ENCODE measurements around the gene ARID1B.
A peak's percentile ranks its signal among the peaks of the same experiment; 100 is the strongest.

ARID1B gene

DNA sequence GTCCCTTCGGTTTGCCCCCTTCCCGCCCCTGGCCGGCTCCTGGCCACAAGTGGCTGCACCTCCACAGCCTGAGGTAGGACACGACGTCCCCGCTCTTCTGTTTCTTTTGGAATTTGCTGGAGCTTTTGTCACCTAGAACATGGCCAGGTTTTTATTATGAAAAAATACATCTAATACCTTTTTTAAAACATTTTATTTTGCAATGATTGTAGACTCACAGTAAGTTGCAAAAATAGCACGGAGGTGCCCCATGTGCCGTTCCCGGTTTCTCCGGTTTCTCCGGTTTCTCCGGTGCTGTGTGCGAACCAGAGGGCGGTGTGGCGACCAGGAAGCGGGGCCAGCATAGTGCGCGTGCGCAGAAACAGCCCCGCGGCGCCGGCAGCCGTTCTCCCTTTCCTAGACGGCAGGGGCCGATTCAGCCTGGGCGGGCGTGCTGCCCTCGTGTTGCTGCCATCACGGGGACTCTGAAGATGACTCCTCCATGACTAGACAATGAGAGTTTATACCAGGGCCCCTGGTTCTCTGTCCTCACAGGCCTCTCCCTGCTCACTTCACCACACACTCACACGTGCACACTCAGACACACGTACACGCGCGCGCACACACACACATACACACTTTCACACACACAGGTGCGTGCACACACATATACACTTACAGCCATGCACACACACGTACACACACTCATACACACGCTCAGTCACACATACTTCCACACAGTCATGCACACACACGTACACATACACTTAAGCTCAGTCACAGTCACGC is 444.1 kb downstream of the ARID1B start:
- DNase-seq: peak; percentile 87

DNA sequence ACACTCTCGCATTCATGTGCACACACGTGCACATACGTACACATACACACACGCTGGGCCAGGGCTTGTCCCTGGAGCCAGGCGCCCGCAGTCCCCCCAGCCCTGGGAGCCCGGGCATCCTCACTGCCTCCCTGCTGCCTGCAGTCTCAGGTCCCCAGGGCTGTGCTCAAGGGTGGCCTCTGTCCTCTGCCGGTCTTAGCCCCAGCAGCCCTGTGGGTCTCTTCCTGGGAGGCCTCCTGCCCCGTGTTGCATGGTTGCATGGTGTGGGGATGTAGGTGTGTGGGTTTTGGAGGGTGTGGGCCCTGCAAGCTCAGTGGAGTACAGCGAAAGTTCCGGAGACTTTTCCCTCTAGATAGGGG is 444.6 kb downstream of the ARID1B start:
- DNase-seq: no peak

DNA sequence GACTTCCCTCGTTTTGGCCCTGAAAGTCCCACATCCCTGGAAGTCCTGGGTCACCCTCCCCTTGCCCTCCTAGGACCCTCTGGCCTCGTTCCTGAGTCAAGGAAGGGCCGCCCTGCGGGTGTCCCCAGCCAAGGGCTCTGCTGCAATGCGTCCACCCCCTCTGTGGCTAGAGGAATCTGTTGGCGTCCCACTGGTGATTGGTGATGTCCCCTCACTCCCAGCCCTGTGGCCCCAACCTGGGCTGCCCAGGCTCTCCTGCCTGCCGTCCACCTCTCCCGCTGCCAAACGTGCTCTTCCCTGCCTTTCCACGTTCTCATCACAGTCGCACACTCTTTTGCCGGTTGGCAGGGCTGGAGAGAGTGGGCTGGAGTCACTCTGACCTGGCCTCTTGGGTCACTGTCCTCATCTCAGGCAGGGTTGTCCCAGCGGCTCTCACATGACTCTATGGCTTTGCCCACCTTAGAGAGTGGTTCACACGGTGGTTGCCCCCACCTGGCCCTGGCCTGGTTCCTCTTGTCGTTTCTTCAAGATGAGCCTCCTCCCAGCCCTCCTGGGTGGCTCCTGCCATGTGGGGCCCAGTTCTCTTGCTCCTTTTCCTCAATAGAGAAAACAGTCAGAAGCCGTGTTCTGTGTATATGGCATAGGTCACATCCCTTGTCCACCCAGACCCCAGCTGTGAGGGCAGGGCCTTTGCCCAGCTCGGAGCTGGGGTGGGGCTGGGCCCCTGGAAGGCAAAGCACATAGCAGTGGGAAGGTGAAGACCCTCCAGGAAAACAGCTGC is 445.2 kb downstream of the ARID1B start:
- DNase-seq: no peak

DNA sequence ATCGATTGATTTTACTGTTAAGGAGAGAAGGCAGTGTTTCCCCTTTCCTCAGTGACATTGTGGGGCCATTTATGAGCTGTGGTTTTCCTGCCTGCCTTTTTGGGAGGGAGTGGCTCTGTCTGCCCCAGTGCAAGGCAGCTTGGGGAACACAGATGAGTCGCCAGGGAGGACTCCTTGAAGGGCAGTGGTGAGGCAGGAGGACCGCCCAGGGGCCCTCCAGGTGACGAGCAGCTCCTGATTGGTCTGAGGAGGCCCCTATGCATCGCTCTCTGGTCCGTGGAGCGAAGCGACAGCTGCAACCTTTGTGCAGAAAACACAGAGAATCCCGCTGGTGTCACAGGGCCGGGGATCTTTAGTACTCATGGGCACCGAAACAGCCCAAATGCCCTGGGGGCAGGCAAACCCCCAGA is 445.8 kb downstream of the ARID1B start:
- DNase-seq: no peak

DNA sequence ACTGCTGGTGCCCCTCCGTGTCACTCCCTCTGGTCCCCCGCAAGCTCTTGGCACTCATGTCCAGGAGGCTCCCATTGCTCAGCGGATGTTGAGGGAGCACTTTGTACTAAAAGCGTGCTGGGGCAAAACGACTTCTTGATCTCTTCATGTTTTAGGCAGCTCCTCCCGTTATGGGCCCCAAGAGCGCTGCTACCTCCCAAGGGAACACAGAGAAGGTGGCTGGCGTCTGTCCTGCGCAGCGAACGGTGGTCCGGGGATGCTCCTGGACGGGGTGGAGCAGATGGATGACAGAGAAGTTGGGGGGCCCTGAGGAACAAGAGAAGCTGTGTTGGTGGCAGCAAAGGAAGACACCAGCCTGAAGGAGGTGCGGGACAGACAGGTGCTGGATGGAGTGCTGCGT is 446.3 kb downstream of the ARID1B start:
- no peak for DNase-seq

DNA sequence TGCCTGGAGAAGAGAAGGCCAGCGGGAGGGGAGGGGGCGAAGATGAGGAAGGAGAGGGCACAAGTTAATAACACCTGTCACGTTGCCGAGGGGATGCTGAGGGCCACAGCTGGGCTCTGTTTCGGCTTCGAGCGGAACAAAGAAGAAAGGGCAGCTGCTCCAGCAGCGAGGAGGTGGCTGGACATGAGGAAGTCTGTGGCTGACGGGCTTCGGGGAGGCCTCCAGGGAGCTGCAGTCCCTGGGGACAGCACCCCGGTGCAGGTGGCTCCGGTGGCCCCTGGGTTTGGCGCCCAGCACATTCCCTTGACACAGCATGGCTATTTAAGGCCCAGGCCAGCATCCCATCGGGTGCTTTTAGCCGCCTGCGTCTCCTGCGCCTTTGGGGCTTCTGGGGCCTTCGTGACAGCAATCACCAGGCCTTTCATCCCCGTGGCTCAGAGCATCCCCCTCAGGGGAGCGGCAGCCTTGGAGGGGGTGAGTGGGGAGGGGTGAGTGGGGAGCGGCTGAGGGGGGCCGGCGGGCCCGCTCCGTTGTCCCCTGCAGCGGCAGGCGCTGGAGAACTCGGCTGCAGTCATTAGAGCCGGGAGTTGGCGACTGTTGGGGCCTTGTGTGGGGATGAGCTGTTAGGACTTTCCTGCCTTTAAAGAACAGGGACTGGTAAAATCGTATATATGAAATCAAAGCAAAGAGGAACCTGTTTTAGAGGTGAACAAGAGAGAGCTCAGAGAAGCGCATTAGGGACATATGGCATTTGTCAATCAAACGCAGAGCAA is 447.2 kb downstream of the ARID1B start:
- DNase-seq: no peak

DNA sequence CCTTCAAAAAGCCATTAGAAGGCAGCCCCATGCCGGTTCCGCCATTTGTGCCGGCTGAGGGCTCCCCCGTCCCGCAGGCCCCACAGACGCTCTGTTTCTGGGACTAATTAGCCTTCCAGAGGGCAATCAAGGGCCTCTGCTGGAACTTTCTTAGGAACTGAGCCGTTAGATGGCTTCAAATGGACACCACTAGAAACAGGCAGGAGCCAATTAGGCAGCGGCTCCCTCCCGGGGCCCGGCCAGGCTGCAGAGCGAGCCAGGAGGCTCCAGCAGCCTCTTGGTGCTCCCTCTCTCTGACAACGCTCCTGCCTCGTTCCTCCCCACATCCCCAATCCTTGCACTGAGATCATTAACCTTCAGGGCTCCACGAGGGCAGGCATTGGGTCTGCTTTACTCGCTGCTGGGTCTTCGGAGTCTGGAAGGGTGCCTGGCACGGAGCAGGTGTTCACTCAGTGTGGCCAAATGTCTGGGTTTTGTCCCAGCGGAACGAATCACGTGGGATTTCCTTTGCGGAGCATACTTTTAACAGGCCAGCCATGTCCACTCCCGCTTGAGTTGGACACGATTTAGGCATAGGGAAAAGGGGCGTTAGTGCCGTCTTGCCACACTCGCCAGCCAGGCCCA is 447.9 kb downstream of the ARID1B start:
- no peak for DNase-seq

DNA sequence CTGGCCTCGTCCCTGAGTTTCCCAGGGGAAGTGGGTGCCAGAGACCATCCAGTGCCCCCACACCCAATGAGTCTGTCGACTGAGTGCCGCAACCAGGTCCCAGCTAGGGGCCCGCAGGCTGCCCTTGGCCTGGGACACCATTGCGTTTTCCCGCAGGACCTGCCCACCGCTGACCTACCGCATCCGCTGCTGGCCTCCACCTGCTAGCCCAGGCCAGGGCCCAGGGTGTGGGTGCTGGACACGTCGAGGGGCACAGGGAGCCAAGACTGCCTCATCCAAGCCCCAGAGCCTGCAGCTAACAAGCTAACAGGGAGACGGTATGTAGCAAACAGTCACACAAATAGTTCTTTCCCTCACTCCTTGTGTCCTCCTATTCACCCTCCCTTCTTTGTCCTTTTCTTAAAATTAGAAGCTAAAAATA is 448.4 kb downstream of the ARID1B start:
- no peak for DNase-seq

DNA sequence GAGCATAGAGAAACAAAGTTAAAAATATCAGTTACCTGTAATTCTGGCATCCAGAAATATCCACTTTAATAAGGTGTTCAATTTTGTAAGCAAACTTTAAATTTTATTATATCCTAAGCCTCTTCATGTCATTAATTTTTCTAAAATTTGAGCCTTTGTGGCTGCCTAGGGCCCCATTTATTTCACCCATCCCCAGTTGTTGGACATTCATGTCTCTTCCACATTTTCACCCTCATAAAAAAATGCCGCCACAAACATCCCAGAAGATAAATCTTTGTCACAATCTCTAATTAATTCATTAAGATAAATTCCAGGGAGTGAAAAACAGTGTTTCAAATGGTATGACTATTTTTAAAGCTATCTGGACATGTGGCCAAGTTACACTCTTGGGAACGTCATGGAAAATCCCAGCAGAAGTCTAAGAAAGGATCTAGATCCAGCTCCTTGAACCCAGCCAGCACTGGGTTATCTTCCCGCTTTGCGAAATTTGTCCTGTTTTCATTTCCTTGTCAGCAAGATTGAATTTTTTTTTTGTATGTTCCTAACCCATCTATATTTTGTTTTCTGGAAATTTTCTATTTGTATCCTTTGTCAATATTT is 448.9 kb downstream of the ARID1B start:
- no peak for DNase-seq

DNA sequence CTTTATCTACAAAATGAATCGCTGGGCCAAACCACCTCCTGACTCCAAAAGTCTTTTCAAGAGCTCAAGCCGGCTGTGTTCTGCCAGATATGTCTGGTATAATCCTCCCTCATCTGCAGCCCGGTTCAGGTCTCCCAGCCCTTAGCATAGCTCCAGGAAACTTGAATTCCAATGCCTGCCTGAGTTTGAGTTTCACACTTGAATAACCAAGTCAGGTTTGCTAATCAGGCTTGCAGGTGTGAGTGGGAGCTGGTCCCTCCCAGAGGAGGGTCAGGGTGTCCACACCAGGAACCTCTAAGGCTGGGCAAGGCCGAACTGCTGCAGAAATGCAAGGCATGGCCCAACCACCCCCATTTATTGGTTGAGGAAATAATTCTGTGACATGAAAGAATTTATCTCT is 449.6 kb downstream of the ARID1B start:
- DNase-seq: no peak

DNA sequence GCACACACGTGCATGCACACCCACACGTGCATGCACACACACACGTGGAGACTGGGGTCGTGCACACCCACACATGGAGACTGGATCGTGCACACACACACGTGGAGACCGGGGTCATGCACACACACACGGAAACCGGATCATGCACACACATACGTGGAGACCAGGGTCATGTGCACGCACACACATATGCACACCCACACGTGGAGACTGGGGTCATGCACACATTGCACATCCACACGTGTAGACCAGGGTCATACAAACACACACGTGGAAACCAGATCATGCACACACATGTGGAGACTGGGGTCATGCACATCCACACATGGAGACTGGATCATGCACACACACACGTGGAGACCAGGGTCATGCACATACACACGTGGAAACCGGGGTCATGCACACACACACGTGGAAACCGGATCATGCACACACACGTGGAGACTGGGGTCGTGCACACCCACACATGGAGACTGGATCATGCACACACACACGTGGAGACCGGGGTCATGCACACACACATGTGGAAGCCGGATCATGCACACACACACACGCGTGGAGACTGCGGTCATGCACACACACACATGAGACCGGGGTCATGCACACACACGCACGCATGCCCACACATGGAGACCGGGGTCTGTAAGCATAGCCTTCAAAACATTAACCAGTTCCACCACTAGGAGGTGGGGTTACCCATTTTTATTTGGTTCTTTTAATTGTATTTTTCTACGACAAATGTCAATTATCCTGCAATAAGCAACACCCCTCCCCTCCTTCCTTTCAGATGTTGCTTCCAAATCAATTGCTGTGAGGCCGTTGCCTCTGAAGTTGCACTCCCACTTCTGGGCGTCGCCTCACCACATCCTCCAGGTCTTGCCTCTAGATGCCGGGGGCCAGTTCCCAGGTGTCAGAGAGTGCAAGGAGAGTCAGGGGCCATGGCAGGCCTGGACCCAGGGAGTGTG is 450.3 kb downstream of the ARID1B start:
- no peak for DNase-seq

DNA sequence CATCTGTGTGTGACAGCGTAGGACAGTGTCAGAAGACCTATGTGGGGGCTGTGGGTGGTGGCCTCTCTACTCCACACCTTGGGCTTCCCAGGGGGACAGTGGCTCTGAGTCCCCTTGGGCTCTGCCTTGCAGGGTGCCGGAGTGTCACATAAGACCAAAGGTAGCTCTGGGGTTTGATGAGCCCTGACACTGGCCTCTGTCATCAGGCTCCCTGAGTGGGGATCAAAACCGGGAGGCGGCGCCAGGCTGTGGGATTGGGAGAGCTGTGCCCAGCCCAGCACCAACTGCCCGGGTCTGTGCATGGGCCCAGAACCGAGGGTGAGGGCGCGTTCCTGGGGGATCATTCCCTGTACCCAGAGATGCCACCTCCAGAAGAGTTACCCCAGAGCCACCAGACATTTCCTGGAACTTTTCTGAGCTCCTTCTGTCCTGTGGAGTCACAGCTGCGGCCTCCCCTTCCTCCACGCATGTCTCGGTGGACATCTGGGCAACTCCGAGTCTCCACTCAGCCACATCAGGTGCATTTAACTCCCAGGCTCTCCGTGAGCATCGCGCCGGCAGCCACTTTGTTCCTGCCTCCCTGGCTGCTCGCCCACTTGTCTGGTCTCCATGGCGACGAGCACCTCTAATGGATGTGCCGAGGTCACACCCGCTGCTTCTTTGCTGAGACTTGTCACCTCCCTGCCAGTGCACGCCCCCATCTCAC is 451.4 kb downstream of the ARID1B start:
- DNase-seq: no peak

DNA sequence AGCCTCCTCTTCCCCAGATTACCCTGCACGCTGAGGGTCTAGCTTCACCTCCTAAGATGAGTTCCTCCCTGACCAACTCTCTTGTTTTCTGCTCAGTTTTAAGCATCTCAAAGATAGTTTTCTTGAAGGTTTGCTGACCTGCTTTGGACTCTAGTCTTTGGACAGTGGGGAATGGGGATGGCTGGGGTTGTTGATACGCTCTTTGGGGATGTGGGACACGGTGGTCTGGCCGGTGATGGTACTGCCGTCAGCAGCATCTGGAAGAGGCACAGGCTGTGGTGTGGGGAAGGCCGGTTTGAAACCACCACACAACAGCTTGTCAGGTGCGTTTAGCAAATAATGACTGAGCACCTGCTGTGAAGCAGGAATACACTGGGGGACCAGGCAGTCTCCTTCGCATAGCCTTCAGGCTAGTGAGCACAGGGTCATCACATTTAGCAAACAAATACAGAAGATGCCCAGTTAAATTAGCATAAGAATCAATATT is 452.0 kb downstream of the ARID1B start:
- no peak for DNase-seq

DNA sequence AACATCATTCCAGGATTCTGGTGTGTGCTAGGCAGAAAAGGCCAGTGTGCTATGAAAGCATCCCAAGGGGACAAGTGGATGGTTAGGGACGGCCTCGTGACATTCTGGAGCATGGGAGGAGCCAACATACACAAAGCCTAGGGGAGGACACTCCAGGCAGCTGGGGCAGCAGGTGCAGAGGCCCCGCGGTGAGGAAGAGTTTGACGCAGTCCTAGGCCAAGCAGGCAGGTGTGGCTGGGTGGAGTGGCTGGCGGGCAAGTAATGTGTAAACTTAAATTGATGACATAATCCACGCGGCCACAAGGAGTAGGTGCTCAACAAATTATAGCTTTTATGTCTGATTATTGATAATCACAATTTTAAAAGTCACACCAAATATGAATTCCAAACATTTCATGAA is 452.5 kb downstream of the ARID1B start:
- DNase-seq: no peak

DNA sequence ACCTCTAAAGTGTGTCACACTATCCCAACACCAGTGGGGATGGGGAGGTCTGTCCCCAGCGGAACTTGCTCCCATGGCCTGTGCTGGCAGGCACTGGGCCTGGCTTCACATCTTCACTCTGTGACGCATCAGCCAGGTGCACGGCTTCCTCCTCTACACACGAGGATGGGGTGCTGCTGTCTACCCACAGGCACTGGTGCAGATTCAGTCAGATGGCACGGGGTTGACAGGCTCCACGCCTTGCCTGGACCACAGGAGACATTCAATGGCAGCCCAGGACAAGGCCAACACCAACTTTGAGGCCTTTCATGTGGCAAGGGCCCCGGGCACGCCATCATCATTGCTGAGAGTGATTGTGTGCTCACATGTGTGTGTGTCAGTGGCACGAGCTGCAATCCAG is 453.7 kb downstream of the ARID1B start:
- no peak for DNase-seq

DNA sequence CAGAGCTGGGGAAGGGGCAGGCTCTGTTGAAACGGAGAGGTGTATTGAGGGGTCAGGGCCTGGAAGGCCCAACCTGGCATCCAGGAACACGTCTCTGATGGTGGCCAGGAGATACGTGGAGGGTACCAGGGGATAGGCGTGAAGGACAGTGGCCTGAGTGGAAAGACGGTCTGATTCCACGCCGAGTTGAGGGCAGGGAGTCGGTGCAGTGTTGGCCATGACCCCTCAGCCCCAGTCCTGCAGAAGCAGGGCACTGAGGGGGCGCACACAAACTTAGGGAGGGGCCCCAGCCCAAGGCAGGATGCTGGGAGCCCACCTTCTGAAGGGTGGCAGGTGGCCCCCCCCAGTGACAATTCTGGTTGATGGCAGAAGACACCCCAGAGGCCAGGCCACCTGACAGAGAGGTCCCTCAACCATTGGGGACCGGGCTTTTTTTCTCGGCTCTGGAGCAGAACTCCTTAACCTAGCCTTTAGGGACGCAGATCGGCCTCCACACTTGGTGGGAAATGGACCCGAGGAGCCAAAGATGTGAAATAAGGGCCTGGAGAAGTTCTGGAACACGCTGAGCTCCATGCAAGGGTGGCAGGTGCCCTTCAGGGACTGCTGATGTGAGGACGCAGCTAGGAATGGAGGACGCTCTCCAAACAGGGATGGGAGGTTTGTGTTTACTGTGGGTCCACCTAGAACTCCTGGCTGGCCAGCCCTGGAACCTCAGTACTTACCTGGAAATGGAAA is 455.1 kb downstream of the ARID1B start:
- DNase-seq: no peak

DNA sequence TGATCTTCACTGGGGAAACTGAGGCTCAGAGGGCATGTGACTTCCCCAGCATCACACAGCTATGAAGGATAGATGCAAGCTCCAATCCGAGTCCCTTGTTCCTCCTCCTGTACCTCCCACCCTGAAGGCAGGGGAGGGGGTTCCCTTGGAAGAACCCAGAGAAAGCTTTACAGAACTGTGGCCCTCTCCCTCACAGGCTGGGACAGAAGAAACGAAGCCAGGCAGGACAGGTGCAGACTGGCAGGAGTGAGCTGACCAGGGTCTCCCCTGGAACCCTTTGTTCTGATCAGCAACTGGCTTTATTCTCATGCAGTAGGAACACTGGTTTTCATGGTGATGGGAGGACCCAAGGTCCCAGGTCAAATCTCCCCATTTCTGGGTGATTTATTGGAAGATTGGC is 456.0 kb downstream of the ARID1B start:
- no peak for DNase-seq

DNA sequence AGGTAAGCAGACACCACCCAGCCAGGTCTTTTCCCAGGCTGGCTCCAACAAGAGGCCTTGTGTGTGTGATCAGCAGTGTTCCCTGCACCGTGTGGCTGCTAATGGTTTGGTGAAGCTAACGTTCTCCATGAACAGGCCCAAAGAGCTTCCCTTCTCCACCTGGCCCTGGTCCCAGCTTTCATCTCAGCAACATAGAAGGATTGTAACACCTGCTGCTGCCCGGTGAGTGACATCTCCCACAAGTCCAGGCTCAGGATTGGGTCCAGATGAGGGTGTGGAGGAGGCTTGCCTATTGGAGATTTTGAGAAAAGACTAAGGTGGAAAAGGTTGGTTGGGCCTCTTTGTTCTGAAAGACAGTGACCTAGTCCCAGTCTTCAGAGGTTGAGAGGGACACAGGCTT is 456.5 kb downstream of the ARID1B start:
- DNase-seq: no peak

DNA sequence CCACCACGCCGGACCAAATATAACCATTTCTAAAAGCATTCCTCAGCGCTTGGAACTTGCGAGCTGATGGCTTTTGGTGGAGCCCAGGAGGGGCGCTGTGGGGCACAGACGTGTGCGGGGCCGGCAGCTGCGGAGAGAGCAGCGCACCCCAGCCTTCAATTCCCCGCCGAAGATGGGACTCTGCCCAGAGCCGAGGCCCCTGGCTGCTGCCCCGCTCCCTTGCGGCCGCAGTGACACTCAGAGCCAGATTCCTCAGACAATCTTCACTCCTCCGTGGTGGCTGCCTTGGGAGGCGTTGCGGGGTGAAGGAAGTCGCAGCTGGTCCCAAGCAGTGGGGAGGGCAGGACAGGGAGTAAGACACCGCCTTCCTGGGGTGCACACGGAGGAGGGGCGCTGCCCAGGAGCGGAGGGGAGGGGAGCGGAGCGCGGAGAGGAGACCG is 458.4 kb downstream of the ARID1B start:
- DNase-seq: peak; percentile 64 to 66
